HepG2 (cell line): Measurements from ENCODE around the gene VPS4A. TPM values are rescaled to one million over a fixed set of nuclear protein-coding genes. Genes with fewer than 3 reads are reported as not detected.
A peak's percentile ranks its signal among the peaks of the same experiment; 100 is the strongest.

Experiments
- GPN1 ChIP-seq: sonication (generic); formaldehyde crosslinking; IDR thresholded peaks from 2 replicates; pipeline ENCODE4 v1.5.1; 2020; ENCODE audit warnings: missing genetic modification reagents, borderline replicate concordance
- KAT8 ChIP-seq: IDR thresholded peaks from 2 replicates; pipeline ENCODE4 v1.6.1; 2016; ENCODE audit warnings: missing genetic modification reagents, missing compliant biosample characterization
- MED13 ChIP-seq: sonication (generic); formaldehyde crosslinking; IDR thresholded peaks from 2 replicates; pipeline ENCODE4 v1.5.0; 2020; ENCODE audit warnings: missing genetic modification reagents
- NCOA1 ChIP-seq: sonication (generic); formaldehyde crosslinking; IDR thresholded peaks from 2 replicates; pipeline ENCODE4 v1.9.0; 2021; ENCODE audit warnings: missing genetic modification reagents
- NFE2L2 ChIP-seq: fragments of 150-350 bp; IDR thresholded peaks from 2 replicates; pipeline ENCODE4 v1.6.1; 2014; ENCODE audit warnings: low read length
- SATB2 ChIP-seq: sonication (generic); formaldehyde crosslinking; IDR thresholded peaks from 2 replicates; pipeline ENCODE4 v1.5.0; 2020; ENCODE audit warnings: missing genetic modification reagents
- SP140L ChIP-seq: sonication (generic); formaldehyde crosslinking; IDR thresholded peaks from 2 replicates; pipeline ENCODE4 v1.4.0; 2020; ENCODE audit warnings: missing genetic modification reagents, borderline replicate concordance
- ZFY ChIP-seq: sonication (generic); formaldehyde crosslinking; IDR thresholded peaks from 2 replicates; pipeline ENCODE4 v1.4.0; 2020; ENCODE audit warnings: missing genetic modification reagents
- ZNF670 ChIP-seq: sonication (generic); formaldehyde crosslinking; IDR thresholded peaks from 2 replicates; pipeline ENCODE4 v1.8.0; 2022; ENCODE audit warnings: mild to moderate bottlenecking, missing genetic modification reagents, borderline replicate concordance
- ZNF674 ChIP-seq: sonication (generic); formaldehyde crosslinking; IDR thresholded peaks from 2 replicates; pipeline ENCODE4 v1.5.0; 2020; ENCODE audit warnings: low read depth, mild to moderate bottlenecking, missing genetic modification reagents
- ZNF678 ChIP-seq: sonication (generic); formaldehyde crosslinking; IDR thresholded peaks from 2 replicates; pipeline ENCODE4 v1.4.0; 2020; ENCODE audit warnings: mild to moderate bottlenecking, missing genetic modification reagents
- ZNF781 ChIP-seq: sonication (generic); formaldehyde crosslinking; IDR thresholded peaks from 2 replicates; pipeline ENCODE4 v1.5.1; 2020; ENCODE audit warnings: borderline replicate concordance, mild to moderate bottlenecking, missing genetic modification reagents; ENCODE audit errors: not compliant biosample characterization
- polyA plus RNA-seq, 8 experiments: library from polyadenylated mRNA; depleted of rRNA in 3 of 8; stranded (reverse) in 7 of 8; unstranded in 1 of 8; fragments of >200 nt; fragmentation: Illumina TruSeq in 4 of 8; extraction: Trizol in 4 of 8; gene quantifications; 2 replicates each; pipeline versions ENCODE4 v1.2.1 to v1.2.3, GENCODE V29; 2011 to 2016; ENCODE audit warnings: low read depth in 4 of 8, missing spikeins in 1 of 8, mixed read lengths in 1 of 8; ENCODE audit not compliant: insufficient read depth in 1 of 8
- total RNA-seq, 5 experiments: library from RNA; depleted of rRNA; stranded (reverse); fragments of >200 nt; fragmentation: Illumina TruSeq; extraction: Trizol; gene quantifications; 2 replicates each; pipeline ENCODE4 v1.2.3, GENCODE V29; 2016; ENCODE audit warnings: low read depth in 1 of 5
- TF ChIP-seq, protein P1 (sequence below): sonication (generic); formaldehyde crosslinking; conservative IDR thresholded peaks from 2 replicates; pipeline ENCODE4 v1.4.0; 2020; ENCODE audit warnings: mild to moderate bottlenecking, missing genetic modification reagents, moderate library complexity
- TF ChIP-seq, protein P2 (sequence below): sonication (generic); formaldehyde crosslinking; IDR thresholded peaks from 2 replicates; pipeline ENCODE4 v1.9.0; 2021; ENCODE audit warnings: missing genetic modification reagents, borderline replicate concordance
- TF ChIP-seq, protein P3 (sequence below): sonication (generic); formaldehyde crosslinking; IDR thresholded peaks from 2 replicates; pipeline ENCODE4 v1.4.0; 2020; ENCODE audit warnings: missing genetic modification reagents, borderline replicate concordance
- TF ChIP-seq, protein P4 (sequence below): sonication (generic); formaldehyde crosslinking; IDR thresholded peaks from 2 replicates; pipeline ENCODE4 v1.5.0; 2020; ENCODE audit warnings: missing genetic modification reagents, mild to moderate bottlenecking, borderline replicate concordance
- TF ChIP-seq, protein P5 (sequence below): sonication (generic); formaldehyde crosslinking; IDR thresholded peaks from 2 replicates; pipeline ENCODE4 v1.4.0; 2020; ENCODE audit warnings: mild to moderate bottlenecking, missing genetic modification reagents, borderline replicate concordance

Gene VPS4A
- total and polyA plus RNA-seq, 2 of the 13 experiments (the other 11 are each of a cell fraction or from before 2014, with no cell fraction given) = 13.2 to 27.9 TPM

DNA sequence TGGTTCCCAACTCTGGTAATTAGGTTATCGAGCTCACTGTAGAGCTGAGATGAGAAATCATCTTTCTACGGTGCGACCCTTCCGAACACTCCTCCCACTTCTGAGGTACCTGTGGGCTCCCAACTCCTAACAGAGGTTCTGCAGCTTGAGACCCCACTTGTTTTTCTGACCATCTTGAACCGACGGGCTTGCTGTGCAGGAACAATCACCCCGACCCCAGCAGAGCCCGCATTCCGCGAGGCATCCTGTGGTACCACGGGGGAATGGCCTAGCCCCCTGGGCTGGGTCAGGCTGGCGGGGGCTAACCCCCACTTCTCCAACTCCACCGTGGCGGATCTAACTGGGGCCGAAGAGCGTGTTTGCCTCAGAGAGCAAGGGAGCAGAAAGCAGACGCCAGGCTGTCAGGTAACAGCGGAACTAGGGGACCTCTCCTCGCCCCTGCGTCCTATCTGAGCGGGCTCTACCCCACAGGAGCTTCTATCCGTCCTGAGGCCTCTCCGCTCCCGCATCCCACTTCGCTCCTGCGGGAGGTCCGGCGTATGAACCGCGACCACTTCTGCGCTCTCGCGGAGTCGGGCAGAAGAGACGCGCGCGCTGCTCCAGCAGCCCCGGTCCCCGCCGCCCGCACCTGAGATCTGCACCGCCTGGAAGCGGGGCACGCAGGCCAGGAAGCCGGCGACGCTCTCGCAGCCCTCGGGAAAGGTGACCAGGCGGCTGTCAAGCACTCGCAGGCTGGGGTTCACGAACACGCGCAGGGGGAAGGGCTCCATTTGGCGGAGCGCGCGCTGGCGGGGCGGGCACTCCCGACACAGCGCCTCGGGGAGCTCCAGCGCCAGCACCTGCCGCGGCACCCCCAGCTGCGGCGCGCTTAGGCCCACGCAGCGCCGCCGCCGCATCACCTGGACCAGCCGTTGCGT is 18.5 kb downstream of the VPS4A start (continued):
- TF ChIP-seq, protein P1, sequence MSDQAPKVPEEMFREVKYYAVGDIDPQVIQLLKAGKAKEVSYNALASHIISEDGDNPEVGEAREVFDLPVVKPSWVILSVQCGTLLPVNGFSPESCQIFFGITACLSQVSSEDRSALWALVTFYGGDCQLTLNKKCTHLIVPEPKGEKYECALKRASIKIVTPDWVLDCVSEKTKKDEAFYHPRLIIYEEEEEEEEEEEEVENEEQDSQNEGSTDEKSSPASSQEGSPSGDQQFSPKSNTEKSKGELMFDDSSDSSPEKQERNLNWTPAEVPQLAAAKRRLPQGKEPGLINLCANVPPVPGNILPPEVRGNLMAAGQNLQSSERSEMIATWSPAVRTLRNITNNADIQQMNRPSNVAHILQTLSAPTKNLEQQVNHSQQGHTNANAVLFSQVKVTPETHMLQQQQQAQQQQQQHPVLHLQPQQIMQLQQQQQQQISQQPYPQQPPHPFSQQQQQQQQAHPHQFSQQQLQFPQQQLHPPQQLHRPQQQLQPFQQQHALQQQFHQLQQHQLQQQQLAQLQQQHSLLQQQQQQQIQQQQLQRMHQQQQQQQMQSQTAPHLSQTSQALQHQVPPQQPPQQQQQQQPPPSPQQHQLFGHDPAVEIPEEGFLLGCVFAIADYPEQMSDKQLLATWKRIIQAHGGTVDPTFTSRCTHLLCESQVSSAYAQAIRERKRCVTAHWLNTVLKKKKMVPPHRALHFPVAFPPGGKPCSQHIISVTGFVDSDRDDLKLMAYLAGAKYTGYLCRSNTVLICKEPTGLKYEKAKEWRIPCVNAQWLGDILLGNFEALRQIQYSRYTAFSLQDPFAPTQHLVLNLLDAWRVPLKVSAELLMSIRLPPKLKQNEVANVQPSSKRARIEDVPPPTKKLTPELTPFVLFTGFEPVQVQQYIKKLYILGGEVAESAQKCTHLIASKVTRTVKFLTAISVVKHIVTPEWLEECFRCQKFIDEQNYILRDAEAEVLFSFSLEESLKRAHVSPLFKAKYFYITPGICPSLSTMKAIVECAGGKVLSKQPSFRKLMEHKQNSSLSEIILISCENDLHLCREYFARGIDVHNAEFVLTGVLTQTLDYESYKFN (CRISPR knock-in tag) = no peak
- TF ChIP-seq, protein P2, sequence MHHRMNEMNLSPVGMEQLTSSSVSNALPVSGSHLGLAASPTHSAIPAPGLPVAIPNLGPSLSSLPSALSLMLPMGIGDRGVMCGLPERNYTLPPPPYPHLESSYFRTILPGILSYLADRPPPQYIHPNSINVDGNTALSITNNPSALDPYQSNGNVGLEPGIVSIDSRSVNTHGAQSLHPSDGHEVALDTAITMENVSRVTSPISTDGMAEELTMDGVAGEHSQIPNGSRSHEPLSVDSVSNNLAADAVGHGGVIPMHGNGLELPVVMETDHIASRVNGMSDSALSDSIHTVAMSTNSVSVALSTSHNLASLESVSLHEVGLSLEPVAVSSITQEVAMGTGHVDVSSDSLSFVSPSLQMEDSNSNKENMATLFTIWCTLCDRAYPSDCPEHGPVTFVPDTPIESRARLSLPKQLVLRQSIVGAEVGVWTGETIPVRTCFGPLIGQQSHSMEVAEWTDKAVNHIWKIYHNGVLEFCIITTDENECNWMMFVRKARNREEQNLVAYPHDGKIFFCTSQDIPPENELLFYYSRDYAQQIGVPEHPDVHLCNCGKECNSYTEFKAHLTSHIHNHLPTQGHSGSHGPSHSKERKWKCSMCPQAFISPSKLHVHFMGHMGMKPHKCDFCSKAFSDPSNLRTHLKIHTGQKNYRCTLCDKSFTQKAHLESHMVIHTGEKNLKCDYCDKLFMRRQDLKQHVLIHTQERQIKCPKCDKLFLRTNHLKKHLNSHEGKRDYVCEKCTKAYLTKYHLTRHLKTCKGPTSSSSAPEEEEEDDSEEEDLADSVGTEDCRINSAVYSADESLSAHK = no peak
- peak; percentile 42; the same call in 1 of the 2 replicates for TF ChIP-seq ZNF678 (CRISPR knock-in tag)
- peak; percentile 67; the same call in 1 of the 2 replicates for TF ChIP-seq ZNF670 (CRISPR knock-in tag)
- no peak for TF ChIP-seq SP140L (CRISPR knock-in tag)
- TF ChIP-seq, protein P3, sequence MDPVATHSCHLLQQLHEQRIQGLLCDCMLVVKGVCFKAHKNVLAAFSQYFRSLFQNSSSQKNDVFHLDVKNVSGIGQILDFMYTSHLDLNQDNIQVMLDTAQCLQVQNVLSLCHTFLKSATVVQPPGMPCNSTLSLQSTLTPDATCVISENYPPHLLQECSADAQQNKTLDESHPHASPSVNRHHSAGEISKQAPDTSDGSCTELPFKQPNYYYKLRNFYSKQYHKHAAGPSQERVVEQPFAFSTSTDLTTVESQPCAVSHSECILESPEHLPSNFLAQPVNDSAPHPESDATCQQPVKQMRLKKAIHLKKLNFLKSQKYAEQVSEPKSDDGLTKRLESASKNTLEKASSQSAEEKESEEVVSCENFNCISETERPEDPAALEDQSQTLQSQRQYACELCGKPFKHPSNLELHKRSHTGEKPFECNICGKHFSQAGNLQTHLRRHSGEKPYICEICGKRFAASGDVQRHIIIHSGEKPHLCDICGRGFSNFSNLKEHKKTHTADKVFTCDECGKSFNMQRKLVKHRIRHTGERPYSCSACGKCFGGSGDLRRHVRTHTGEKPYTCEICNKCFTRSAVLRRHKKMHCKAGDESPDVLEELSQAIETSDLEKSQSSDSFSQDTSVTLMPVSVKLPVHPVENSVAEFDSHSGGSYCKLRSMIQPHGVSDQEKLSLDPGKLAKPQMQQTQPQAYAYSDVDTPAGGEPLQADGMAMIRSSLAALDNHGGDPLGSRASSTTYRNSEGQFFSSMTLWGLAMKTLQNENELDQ (CRISPR knock-in tag) = no peak
- no peak for TF ChIP-seq NFE2L2
- TF ChIP-seq, protein P4, sequence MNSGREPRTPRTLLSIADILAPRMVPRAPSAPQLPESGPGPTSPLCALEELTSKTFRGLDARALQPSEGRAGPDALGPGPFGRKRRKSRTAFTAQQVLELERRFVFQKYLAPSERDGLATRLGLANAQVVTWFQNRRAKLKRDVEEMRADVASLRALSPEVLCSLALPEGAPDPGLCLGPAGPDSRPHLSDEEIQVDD (CRISPR knock-in tag) = no peak
- TF ChIP-seq ZNF781 (CRISPR knock-in tag) = peak; percentile 59
- 0 out of 2 replicates have a peak, but pooled peaks have one; percentile 36 for TF ChIP-seq GPN1
- TF ChIP-seq ZNF674 (CRISPR knock-in tag) = 0 out of 2 replicates have a peak, but pooled peaks have one; percentile 45
- TF ChIP-seq, protein P5, sequence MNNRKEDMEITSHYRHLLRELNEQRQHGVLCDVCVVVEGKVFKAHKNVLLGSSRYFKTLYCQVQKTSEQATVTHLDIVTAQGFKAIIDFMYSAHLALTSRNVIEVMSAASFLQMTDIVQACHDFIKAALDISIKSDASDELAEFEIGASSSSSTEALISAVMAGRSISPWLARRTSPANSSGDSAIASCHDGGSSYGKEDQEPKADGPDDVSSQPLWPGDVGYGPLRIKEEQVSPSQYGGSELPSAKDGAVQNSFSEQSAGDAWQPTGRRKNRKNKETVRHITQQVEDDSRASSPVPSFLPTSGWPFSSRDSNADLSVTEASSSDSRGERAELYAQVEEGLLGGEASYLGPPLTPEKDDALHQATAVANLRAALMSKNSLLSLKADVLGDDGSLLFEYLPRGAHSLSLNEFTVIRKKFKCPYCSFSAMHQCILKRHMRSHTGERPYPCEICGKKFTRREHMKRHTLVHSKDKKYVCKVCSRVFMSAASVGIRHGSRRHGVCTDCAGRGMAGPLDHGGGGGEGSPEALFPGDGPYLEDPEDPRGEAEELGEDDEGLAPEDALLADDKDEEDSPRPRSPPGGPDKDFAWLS (CRISPR knock-in tag) = 0 out of 2 replicates have a peak, but pooled peaks have one; percentile 40
- TF ChIP-seq MED13 = 0 out of 2 replicates have a peak, but pooled peaks have one; percentile 30
- TF ChIP-seq ZFY = no peak
- TF ChIP-seq KAT8 (CRISPR knock-in tag) = no peak
- 0 out of 2 replicates have a peak, but pooled peaks have one; percentile 13 for TF ChIP-seq SATB2 (CRISPR knock-in tag)
- TF ChIP-seq NCOA1 (CRISPR knock-in tag) = no peak
